ENCODE results near the gene LYSET.

- TF ChIP-seq CTCF (IDR thresholded peaks at IDR 0.05) (no peak), POLR2AphosphoS5 (IDR thresholded peaks at IDR 0.05) (no peak), POLR2A (IDR thresholded peaks at IDR 0.05) (no peak)
Measured at GRCh38 chr14:93201155-93201704, 16.1 kb downstream of the LYSET start.
